Duodenal mucosa (tissue), 2 donors: ENCODE results near the gene RENBP.

Source experiments
- H3K27ac ChIP-seq: one replicate; pipeline ENCODE4 v1.7.0; 2013; ENCODE audit warnings: low read depth, low read length
- H3K27me3 ChIP-seq, 2 donors: one replicate each; pipeline ENCODE4 v1.7.0; 2013; ENCODE audit warnings: low read length in 2 of 2, control low read depth in 1 of 2; ENCODE audit not compliant: insufficient read depth in 2 of 2, control insufficient read depth in 1 of 2
- H3K36me3 ChIP-seq, 2 donors: one replicate each; pipeline ENCODE4 v1.7.0; 2013; ENCODE audit warnings: low read length in 2 of 2, control low read depth in 1 of 2; ENCODE audit not compliant: insufficient read depth in 2 of 2, control insufficient read depth in 1 of 2
- H3K4me1 ChIP-seq, 2 donors: one replicate each; pipeline ENCODE4 v1.7.0; 2013; ENCODE audit warnings: low read length in 2 of 2, control low read depth in 1 of 2; ENCODE audit not compliant: insufficient read depth in 2 of 2, control insufficient read depth in 1 of 2
- H3K4me3 ChIP-seq, 2 donors: one replicate each; pipeline ENCODE4 v1.7.0; 2013; ENCODE audit warnings: low read length in 2 of 2, low read depth in 1 of 2
- H3K9ac ChIP-seq, 2 donors: one replicate each; pipeline ENCODE4 v1.7.0; 2013; ENCODE audit warnings: low read length in 2 of 2, low read depth in 1 of 2
- H3K9me3 ChIP-seq, 2 donors: one replicate each; pipeline ENCODE4 v1.7.0; 2013; ENCODE audit warnings: low read length in 2 of 2, control low read depth in 1 of 2; ENCODE audit not compliant: control insufficient read depth in 1 of 2

RENBP gene

DNA sequence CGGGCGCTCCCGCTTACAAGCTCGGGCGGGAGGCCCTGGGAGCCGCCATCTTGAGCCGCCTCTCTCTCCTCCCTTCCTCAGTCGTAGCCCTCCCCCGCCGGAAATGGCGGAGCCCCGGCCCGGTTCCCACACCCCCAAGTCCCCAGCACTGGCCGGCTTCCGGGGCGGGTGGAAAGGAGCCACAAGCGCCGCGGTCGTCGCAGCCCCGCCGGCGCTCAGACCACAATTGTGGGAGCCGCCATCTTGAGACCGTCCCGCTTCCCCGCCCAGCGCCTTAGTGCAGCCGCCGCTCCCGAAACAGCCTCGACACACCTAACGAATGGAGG is 26.6 kb upstream of the RENBP start:
- no peaks in the 10 kb centered on the region for H3K9me3 ChIP-seq
- H3K4me3 ChIP-seq: peak overlapping the region; percentile 86 to 88
- peaks cover 41 to 51% of the 10 kb centered on the region in 2 donors for H3K4me1 ChIP-seq
- H3K9ac ChIP-seq: peak overlapping the region; percentile 83 to 98
- no peaks in the 10 kb centered on the region for H3K36me3 ChIP-seq
- H3K27me3 ChIP-seq: no peaks in the 10 kb centered on the region
- peak overlapping the region; percentile 97 for H3K27ac ChIP-seq

DNA sequence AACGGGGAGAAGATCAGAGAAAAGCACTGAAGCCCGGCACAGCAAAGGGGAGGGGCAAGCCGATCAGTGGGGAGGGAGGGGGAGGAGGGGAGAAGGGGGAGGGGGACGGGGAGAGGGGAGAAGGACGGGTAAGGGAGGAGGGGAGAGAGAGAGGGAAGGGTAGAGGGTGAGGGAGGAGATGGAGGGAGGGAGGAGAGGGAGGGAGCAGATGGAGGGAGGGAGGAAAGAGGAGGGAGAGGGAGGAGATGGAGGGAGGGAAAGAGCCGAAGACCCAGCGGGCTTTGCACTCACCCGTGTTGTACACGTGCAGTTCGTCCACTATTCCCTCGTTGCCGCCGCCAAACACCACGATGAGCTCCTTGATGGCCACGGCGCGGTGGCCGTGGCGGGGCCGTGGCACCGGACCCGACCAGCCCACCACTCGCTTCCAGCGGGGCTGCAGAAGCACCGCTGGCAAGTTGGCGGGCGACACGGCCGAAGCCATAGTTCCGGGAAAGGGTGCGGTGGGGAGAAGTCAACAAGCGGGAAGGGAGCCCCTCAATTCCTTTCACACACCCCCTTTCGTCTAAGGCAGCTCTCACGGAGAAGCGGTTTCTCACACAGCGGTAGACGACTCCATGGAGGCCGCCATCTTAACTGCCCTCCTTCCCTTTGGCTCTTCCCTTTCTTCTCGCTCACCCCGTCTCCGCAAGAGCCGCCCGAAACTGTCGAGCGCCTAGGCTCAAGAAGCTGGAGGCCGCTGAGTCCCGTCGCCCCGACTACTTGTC is 26.1 kb upstream of the RENBP start:
- Histone ChIP-seq H3K27me3 (no peaks in the 10 kb centered on the region), H3K9ac (peak overlapping the region; percentile 68 to 98), H3K36me3 (no peaks in the 10 kb centered on the region), H3K27ac (peak overlapping the region; percentile 97), H3K9me3 (no peaks in the 10 kb centered on the region), H3K4me1 (peaks cover 41 to 52% of the 10 kb centered on the region in 2 donors), H3K4me3 (peak overlapping the region; percentile 86 to 88)

DNA sequence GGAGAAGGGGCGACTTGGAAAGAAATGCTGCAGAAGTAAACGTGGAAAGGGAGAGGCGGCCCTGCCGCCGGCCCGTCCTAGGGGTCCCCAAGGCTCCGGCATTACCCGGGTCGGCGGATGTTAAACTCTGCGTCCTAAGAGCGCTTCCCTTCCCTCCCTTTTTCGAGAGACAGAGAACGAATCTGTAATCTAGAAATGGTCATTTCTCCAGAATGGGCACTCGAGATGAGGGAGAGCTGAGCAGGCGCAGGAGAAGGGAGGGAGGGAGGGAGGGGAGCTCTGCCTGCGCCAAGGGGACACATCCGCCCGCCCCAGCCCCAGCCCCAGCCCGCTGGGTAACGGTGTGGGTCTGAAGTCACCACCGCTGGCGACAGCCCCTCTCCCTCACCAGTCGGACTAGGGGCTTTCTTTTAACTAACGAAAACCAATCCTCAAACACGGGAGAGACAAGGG is 25.5 kb upstream of the RENBP start:
- Histone ChIP-seq H3K27ac (peak overlapping the region; percentile 32), H3K4me1 (peaks cover 40 to 51% of the 10 kb centered on the region in 2 donors), H3K36me3 (no peaks in the 10 kb centered on the region), H3K4me3 (peak overlapping the region; percentile 66 to 86), H3K9ac (peak overlapping the region; percentile 56 to 66), H3K9me3 (no peaks in the 10 kb centered on the region), H3K27me3 (no peaks in the 10 kb centered on the region)

DNA sequence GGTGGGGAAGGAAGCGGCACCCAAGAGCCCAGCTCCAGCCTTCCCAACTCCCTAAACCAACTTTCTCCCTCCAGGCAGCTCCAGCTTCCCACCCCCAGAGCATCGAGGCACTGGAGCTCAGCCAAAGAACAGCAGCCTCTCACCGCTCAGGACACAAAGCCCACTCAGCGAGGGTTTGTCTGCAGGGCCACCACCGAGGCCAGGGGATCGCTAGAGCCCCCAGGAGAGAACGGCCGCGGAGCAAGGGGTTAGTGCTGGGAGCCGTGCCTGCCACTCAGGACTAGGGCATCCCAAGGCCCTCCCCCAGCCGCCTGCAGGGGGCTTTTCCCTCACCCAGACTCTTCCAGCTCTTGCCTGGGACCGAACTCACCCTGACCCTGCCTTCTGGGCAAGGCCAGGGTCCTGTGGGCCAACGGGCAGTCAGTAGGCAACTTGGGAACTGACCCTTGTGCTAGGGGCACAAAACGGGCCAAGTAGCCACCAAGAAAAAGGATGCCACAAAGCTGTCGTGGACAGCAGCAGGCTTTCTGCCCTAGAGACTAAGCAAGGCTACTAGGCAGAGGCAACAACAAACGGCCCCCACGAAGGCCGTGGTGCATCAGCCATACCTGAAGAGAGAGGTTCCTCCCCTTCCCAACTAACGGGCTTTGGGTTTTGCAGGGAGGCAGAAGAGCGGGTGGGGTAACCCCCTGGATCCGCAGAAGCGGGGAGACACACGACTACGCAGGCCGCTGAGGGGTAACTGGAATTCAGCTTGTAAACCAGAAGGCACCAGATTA is 24.9 kb upstream of the RENBP start:
- peak overlapping the region; percentile 56 to 66 for H3K9ac ChIP-seq
- no peaks in the 10 kb centered on the region for H3K36me3 ChIP-seq
- H3K4me1 ChIP-seq: peaks cover 34 to 44% of the 10 kb centered on the region in 2 donors
- H3K27me3 ChIP-seq: no peaks in the 10 kb centered on the region
- no peaks in the 10 kb centered on the region for H3K9me3 ChIP-seq
- H3K27ac ChIP-seq: peak overlapping the region; percentile 50
- H3K4me3 ChIP-seq: peak overlapping the region; percentile 66 to 86

DNA sequence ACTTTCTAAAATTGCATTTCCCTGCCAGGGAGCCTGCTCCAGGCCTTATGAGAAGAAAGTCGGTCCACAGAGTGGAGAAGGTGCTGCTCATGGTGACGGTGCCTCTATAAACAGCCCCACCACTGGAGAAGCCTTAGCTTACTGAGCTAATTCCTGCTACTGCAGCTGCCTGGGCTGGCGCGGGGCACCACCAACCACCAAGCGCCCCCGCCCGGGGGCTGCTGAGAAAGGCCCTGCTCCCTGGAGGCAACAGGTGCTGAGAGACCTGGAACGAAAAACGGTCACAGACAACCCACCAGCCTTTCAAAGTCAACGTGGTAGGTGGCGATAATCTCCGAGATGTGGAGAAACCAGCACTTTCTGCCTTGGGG is 24.3 kb upstream of the RENBP start:
- Histone ChIP-seq H3K36me3 (peaks cover 0 to under 1% of the 10 kb centered on the region in 2 donors), H3K9ac (peak overlapping the region; percentile 56 to 66), H3K4me1 (peaks cover 28 to 40% of the 10 kb centered on the region in 2 donors), H3K4me3 (peak overlapping the region; percentile 66 to 86), H3K27ac (peak overlapping the region; percentile 32), H3K9me3 (no peaks in the 10 kb centered on the region), H3K27me3 (no peaks in the 10 kb centered on the region)

DNA sequence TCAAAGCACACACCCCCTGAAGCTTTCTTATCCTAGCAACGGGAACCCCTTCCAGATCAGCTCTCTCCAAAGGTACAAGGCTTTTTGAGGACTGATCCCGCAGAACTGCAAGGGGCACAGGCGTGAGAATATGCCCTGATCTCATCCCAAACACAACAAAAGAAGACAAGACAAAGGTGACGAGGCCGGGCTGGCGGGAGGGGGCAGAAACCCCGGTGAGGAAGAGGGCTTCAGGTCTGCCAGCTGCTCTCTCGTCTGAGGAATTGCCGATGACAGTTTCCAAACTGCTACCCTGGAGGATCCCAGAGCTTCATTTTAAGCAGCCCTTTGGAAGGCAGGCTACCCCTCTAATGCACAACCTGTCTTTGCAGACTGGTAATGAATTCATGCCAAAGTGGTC is 23.8 kb upstream of the RENBP start:
- Histone ChIP-seq H3K27me3 (no peaks in the 10 kb centered on the region), H3K9ac (peak overlapping the region; percentile 56 to 66), H3K36me3 (peaks cover 4 to 5% of the 10 kb centered on the region in 2 donors), H3K4me3 (peak overlapping the region; percentile 45 to 86), H3K9me3 (no peaks in the 10 kb centered on the region), H3K4me1 (peaks cover 24 to 35% of the 10 kb centered on the region in 2 donors), H3K27ac (no peak overlapping the region)

DNA sequence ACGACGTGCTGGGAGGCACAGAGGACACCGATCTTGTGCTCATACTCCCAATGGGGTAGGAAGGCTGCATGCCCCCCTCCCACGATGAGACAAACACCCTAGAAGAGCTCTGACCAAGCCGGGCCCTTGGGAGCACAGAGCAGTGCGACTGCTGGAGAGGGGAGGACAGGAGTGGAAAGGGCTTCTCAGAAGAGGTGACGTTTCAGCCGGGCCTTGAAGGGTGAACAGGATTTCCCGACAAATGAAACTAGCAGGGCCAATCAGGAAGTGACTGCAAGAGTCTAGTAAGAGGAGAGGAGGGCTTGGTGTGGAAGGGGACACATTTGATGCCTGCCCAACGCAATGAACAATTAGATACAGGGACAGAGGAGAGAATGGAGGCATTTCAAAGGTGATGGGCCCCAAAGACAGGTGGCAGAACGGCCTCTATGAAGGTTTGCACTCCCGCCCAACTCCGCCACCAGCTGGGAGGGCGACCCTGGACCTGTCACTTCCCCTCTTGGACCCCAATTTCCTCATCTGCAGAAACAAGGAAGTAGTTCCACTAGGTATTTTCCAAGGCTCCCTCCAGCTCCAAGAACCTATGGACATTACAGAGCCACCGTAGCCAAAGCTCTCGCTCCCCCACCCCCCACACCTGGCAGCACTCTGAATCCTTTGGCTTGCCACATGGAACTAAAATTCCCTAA is 23.2 kb upstream of the RENBP start:
- Histone ChIP-seq H3K9me3 (no peaks in the 10 kb centered on the region), H3K4me1 (peaks cover 24 to 34% of the 10 kb centered on the region in 2 donors), H3K4me3 (peak overlapping the region; percentile 45 to 86), H3K9ac (peak overlapping the region in 1 of 2 donors; percentile 56), H3K27ac (peak overlapping the region; percentile 25), H3K36me3 (peaks cover 9 to 11% of the 10 kb centered on the region in 2 donors), H3K27me3 (no peaks in the 10 kb centered on the region)

DNA sequence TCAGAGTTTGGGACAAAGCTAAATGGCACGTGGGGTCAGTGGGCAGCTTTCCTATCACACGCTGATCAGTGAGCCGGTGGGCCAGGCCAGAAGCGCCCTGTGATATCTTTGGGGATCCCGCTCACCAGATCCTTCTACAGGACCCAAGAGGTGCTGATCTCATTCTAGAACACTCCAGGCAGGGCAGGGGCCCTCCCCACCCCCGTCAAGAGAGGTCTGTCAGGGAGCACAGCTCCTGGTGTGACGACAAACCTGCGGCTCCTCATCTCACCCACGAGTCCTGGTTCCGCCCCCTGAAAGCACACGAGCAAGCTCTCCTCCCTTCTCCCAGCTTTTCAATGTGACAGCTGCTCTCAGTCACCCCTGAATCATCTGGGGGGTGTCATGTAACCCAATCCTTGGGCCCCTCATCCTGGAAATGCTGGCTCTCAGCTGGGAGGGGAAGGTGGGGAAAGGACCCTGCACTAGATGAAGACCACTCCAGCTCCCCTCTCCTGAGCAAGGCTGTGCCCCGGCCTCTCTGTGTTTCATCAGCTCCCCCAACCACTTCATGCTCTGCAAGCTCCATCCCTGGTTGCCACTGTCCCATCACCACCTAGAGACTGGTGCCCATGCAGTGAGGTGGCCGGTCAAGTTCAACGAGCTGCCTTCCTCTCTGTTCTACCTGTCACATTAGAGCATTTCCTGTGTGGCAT is 22.5 kb upstream of the RENBP start:
- Histone ChIP-seq H3K27ac (peak overlapping the region; percentile 25), H3K9ac (peak overlapping the region; percentile 10 to 32), H3K4me3 (peak overlapping the region; percentile 21 to 45), H3K4me1 (peaks cover 24 to 34% of the 10 kb centered on the region in 2 donors), H3K9me3 (no peaks in the 10 kb centered on the region), H3K36me3 (peaks cover 16 to 18% of the 10 kb centered on the region in 2 donors), H3K27me3 (no peaks in the 10 kb centered on the region)

DNA sequence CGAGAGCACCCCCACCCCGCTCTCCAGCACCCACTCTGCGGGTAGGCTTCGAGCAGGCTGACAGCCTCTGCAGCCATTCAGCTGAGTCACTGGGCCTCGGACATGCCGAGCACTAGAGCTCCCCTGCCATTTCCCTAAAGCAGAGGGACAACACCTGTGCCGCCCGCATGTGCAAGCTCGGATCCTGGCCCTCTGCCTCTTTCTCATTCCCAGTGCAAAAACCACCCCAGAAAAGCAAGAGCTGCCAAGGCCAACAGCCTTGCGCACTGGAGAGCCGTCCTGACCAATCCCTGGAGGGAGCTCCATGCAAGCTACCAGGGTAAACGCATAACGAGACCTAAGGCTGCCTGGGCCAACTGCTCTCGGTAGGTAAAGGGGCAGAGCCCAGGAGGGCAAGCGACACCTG is 21.8 kb upstream of the RENBP start:
- Histone ChIP-seq H3K4me1 (peaks cover 24 to 34% of the 10 kb centered on the region in 2 donors), H3K4me3 (no peak overlapping the region), H3K27me3 (no peaks in the 10 kb centered on the region), H3K9me3 (no peaks in the 10 kb centered on the region), H3K9ac (no peak overlapping the region), H3K36me3 (peaks cover 23 to 25% of the 10 kb centered on the region in 2 donors), H3K27ac (no peak overlapping the region)
